Subcutaneous abdominal adipose tissue (tissue), 5 donors: ENCODE data around the gene POLR1A.

Experiments used
- H3K27ac ChIP-seq: one replicate; pipeline ENCODE4 v1.7.0; 2013; ENCODE audit warnings: low read depth, mild to moderate bottlenecking, inconsistent platforms, low read length, moderate library complexity
- H3K27me3 ChIP-seq, 5 donors: one replicate each; pipeline ENCODE4 v1.7.0; 2013; ENCODE audit warnings: low read length in 5 of 5, inconsistent platforms in 1 of 5; ENCODE audit not compliant: control insufficient read depth in 5 of 5, insufficient read depth in 4 of 5
- H3K36me3 ChIP-seq, 5 donors: one replicate each; pipeline ENCODE4 v1.7.0; 2013; ENCODE audit warnings: low read length in 5 of 5; ENCODE audit not compliant: control insufficient read depth in 5 of 5, insufficient read depth in 5 of 5
- H3K4me1 ChIP-seq, 5 donors: one replicate each; pipeline ENCODE4 v1.7.0; 2013; ENCODE audit warnings: low read length in 5 of 5, mild to moderate bottlenecking in 3 of 5, moderate library complexity in 1 of 5; ENCODE audit not compliant: control insufficient read depth in 5 of 5, insufficient read depth in 5 of 5
- H3K4me3 ChIP-seq, 5 donors: one replicate each; pipeline ENCODE4 v1.7.0; 2013; ENCODE audit warnings: low read length in 5 of 5, low read depth in 1 of 5
- H3K9ac ChIP-seq, 5 donors: one replicate each; pipeline ENCODE4 v1.7.0; 2013; ENCODE audit warnings: low read length in 5 of 5, mild to moderate bottlenecking in 4 of 5, moderate library complexity in 3 of 5
- H3K9me3 ChIP-seq, 5 donors: one replicate each; pipeline ENCODE4 v1.7.0; 2013; ENCODE audit warnings: low read length in 5 of 5; ENCODE audit not compliant: control insufficient read depth in 5 of 5
- donor health status: healthy.
- donor health status: healthy.
- donor health status: healthy.
- donor health status: healthy.
- donor health status: healthy.

Gene POLR1A

GRCh38 chr2:86074256-86074655 lies 31.4 kb downstream of the POLR1A start:
- H3K36me3 ChIP-seq = peaks cover 4 to 51% (median 45%) of the 10 kb centered on the region in 5 donors
- no peak overlapping the region for H3K9ac ChIP-seq

GRCh38 chr2:86073225-86073624 lies 32.5 kb downstream of the POLR1A start:
- Histone ChIP-seq H3K36me3 (peaks cover 4 to 57% (median 51%) of the 10 kb centered on the region in 5 donors), H3K27ac (peak overlapping the region; percentile 76), H3K4me3 (no peak overlapping the region), H3K9ac (no peak overlapping the region), H3K27me3 (no peaks in the 10 kb centered on the region), H3K4me1 (peaks cover 9 to 46% (median 35%) of the 10 kb centered on the region in 5 donors), H3K9me3 (no peaks in the 10 kb centered on the region)

More at GRCh38 chr2:86074256-86074655, 31.4 kb downstream of the POLR1A start:
- Histone ChIP-seq H3K27me3 (no peaks in the 10 kb centered on the region), H3K27ac (no peak overlapping the region), H3K4me3 (no peak overlapping the region), H3K4me1 (peaks cover 9 to 36% (median 30%) of the 10 kb centered on the region in 5 donors), H3K9me3 (no peaks in the 10 kb centered on the region)

- Histone ChIP-seq H3K9ac (peak overlapping the region in 3 of 5 donors; percentile 6 to 48 (median 18)), H3K36me3 (peaks cover 0 to 51% (median 45%) of the 10 kb centered on the region in 5 donors), H3K27ac (peak overlapping the region; percentile 76), H3K4me1 (peaks cover 10 to 47% (median 34%) of the 10 kb centered on the region in 5 donors), H3K9me3 (no peaks in the 10 kb centered on the region), H3K4me3 (peak overlapping the region in 2 of 5 donors; percentile 9 to 13), H3K27me3 (no peaks in the 10 kb centered on the region)
Measured at GRCh38 chr2:86072271-86072858, 33.3 kb downstream of the POLR1A start.

GRCh38 chr2:86070868-86071267 lies 34.8 kb downstream of the POLR1A start:
- Histone ChIP-seq H3K9ac (no peak overlapping the region), H3K27me3 (no peaks in the 10 kb centered on the region), H3K36me3 (peaks cover 0 to 41% (median 34%) of the 10 kb centered on the region in 5 donors), H3K9me3 (no peaks in the 10 kb centered on the region), H3K27ac (no peak overlapping the region), H3K4me3 (no peak overlapping the region), H3K4me1 (peaks cover 10 to 43% (median 39%) of the 10 kb centered on the region in 5 donors)

- H3K4me3 ChIP-seq = no peak overlapping the region
- no peaks in the 10 kb centered on the region for H3K27me3 ChIP-seq
- no peak overlapping the region for H3K9ac ChIP-seq
- peaks cover 0 to 44% (median 33%) of the 10 kb centered on the region in 5 donors for H3K36me3 ChIP-seq
- peaks cover 10 to 46% (median 43%) of the 10 kb centered on the region in 5 donors for H3K4me1 ChIP-seq
- no peak overlapping the region for H3K27ac ChIP-seq
- no peaks in the 10 kb centered on the region for H3K9me3 ChIP-seq
Measured at GRCh38 chr2:86069783-86070339, 35.8 kb downstream of the POLR1A start.

DNA sequence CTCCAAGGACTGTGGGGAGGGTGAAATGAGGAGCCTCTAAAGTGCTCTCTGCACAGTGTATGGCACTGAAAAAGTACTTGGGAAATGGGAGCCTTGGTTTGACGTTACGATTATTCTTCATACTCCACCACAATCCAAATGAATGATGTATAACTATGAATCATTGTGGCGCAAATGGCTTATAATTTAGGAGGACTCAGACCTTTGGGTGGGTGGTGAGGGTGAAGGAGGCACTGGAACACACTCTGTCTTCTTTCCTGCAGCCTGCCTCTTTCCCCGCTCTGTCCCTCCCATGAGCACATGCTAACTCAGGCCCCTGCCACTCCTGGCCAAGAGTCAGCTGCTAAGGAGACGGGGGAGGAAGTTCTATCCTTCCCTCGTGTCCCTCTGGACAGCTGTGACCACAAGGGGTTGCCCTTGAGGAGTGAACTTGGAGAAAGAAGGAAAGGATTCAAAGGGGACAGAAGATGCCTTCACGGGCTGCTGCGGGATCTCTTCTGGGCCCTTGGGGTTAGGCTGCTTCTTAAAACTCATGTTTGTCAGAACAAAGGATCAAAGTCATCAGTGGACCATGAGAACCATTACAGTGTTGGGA lies 36.5 kb downstream of the POLR1A start:
- Histone ChIP-seq H3K9ac (no peak overlapping the region), H3K4me1 (peaks cover 10 to 46% (median 43%) of the 10 kb centered on the region in 5 donors), H3K4me3 (no peak overlapping the region), H3K9me3 (no peaks in the 10 kb centered on the region), H3K36me3 (peaks cover 0 to 44% (median 33%) of the 10 kb centered on the region in 5 donors), H3K27me3 (no peaks in the 10 kb centered on the region), H3K27ac (no peak overlapping the region)

DNA sequence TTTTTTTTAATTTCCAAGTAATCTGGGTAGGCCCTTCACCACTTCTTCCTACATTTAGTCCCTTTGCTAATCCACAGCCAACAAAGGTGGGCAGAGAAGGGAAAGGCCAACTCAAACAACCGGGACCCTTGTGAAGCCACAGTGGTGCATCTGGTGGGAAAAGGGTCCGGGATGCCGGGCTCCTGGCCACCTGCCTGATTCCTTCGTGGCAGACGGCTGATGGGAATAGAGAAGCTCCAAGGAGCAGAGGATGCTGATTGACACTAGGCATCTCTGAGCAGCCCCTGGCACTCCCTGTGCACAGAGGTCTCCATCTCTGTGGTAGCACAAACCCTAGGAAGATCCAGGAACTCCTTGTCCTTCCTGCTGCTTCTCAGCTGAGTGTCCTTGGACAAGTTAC lies 37.0 kb downstream of the POLR1A start:
- Histone ChIP-seq H3K9ac (no peak overlapping the region), H3K4me1 (peaks cover 10 to 49% (median 43%) of the 10 kb centered on the region in 5 donors), H3K36me3 (peaks cover 0 to 39% (median 28%) of the 10 kb centered on the region in 5 donors), H3K4me3 (no peak overlapping the region), H3K27ac (no peak overlapping the region), H3K27me3 (no peaks in the 10 kb centered on the region), H3K9me3 (no peaks in the 10 kb centered on the region)

DNA sequence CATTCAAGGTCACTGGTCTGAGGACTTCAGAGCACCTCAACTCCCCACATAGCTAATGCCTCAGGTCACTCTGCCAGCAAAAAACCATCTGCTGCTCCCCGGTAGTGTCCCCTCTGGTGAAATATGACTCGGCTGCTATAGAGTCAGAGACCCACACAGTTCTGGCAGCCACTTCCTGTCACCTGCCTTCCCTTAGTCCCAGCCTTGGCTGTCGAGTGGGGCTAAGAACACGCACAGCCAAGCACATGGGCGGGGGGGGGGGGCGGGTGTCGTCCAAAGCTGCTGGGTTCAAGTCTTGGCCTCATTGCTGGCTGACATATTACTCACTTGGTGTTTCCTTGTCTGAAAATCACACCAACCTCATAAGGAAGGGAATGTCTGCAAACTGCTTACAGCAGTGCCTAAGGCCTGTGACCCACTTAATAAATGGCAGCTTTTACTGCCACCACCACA lies 37.5 kb downstream of the POLR1A start:
- H3K36me3 ChIP-seq = peaks cover 0 to 37% (median 26%) of the 10 kb centered on the region in 5 donors
- H3K27ac ChIP-seq = no peak overlapping the region
- no peak overlapping the region for H3K4me3 ChIP-seq

DNA sequence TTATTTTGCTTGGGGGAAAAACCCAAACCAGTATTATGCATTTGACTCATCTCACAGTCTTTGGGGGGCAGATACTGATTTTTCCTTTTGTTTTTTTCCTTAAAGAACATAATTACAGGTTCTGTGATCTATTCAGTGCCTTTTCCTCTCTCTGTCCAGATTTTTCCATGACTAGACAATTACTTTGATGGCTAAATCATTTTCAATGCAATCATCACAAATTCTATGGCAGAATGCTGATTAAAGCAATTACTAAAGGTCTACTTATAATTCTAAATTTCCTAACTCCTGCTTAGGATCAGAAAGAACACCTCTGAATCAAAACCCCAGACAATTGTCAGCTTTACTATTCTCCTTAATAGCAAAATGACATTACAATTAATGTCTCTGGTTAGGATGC lies 38.8 kb downstream of the POLR1A start:
- H3K36me3 ChIP-seq = peaks cover 0 to 37% (median 26%) of the 10 kb centered on the region in 5 donors

More for the DNA sequence above, 37.5 kb downstream of the POLR1A start:
- Histone ChIP-seq H3K27me3 (no peaks in the 10 kb centered on the region), H3K9me3 (no peaks in the 10 kb centered on the region), H3K4me1 (peaks cover 10 to 50% (median 38%) of the 10 kb centered on the region in 5 donors), H3K9ac (no peak overlapping the region)

DNA sequence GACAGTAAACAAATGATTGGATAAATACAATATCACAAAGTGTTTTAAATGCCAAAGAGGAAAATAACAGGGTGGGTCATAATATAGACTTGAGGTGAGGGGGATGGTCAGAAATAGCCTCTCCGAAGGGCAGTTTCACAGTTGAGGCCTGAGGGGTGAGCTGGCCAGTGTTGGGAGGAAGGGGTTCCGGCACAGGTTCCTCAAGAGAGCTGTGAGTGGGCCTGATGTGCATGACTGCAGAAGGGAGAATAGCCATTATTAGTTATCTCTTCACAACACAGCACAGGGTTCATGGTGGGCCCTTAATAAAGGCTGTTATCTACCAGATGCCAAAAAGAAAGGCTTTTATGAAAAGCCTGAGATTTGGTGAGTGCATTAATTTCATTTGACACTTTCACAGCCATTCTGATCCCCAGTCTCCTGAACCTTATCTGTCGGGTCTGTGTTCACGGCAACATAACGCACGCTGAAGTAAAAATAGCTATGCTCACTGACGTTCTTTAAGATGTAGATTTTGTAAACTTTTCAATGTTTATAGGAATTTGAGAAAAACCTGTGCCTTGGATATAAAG lies 39.6 kb downstream of the POLR1A start:
- peaks cover 1 to 48% (median 28%) of the 10 kb centered on the region in 5 donors for H3K4me1 ChIP-seq
- H3K9ac ChIP-seq = peak overlapping the region in 1 of 5 donors; percentile 29
- H3K27ac ChIP-seq = no peak overlapping the region
- no peaks in the 10 kb centered on the region for H3K27me3 ChIP-seq
- peaks cover 0 to 37% (median 26%) of the 10 kb centered on the region in 5 donors for H3K36me3 ChIP-seq
- H3K9me3 ChIP-seq = no peaks in the 10 kb centered on the region
- no peak overlapping the region for H3K4me3 ChIP-seq

More for the DNA sequence above, 38.8 kb downstream of the POLR1A start:
- no peak overlapping the region for H3K27ac ChIP-seq
- no peak overlapping the region for H3K9ac ChIP-seq
- no peak overlapping the region for H3K4me3 ChIP-seq
- no peaks in the 10 kb centered on the region for H3K9me3 ChIP-seq
- no peaks in the 10 kb centered on the region for H3K27me3 ChIP-seq
- peaks cover 4 to 47% (median 27%) of the 10 kb centered on the region in 5 donors for H3K4me1 ChIP-seq
